Stimulated activated CD8-positive, alpha-beta memory T cell treated with anti-CD3 and anti-CD28 coated beads, Interleukin-4, amount 100 ng/mL, for 48 hours (primary cell): Measurements from ENCODE around the gene KRT16.
"Not testable (repeated sequence)": the region's sequence is repeated elsewhere in the genome, so short reads cannot be mapped to it uniquely, and the experiment has no call there.

Source experiments
- DNase-seq: peaks from one replicate; pipeline ENCODE4 v3.0.0-alpha.2; 2020

Gene KRT16

DNA sequence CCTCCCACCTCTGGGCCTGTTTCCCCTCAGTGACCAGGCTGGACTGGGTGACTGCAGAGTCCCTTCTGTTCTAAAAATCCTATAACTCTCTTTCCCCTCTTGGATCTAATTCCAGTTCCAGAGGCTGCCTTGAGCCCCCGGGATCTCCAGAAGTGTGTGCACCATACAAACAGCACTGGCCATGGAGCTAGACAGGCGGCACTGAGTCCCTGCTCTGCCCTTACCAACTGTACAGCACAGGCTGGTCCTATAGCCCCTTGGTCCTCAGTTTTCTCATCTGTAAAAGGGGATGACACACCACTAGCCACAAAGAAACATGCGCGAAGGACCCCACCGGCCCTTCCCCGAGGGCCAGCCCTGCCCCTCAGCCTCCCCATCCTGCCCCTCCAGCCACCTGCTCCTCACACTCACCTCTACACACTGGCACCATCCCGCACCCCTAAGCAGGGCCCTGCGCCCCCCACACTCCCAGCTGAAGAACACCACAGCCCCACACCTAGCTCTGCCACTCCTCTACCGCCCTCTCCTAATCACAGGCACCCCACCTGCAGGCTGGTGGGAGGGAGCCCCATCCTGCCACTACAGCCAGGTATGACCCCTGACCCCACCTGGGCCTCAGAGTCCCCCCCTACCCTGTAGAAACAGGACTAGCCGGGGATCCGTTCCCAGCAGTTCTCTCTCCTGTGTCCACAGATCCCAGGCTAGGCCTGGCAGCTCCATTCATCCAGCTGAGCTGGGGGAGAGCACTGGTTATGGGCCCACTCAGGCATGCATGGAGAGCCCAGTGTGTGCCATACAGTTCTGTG, 913 bp upstream of the KRT16 start:
- DNase-seq: no peak

GRCh38 chr17:41610965-41611640, 1.5 kb downstream of the KRT16 start:
- DNase-seq: no peak

DNA sequence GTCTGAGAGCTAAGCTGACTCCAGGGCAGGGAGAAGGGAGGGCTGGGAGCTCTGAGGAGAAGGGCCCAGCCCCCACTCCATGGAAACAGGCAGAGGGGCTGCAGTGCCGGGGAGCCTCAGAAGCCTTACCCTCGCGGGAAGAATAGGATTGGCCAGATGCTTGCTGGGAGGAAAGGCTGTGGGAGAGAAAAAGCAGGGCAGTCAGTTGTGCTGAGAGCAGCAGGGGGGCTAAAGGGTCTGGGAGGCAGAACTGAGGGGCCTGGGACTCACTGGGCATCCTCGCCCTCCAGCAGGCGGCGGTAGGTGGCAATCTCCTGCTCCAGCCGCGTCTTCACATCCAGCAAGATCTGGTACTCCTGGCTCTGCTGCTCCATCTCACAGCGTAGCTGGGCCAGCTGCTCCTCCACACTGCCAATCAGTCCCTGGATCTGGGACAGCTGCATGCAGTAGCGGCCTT, 2.5 kb downstream of the KRT16 start:
- not testable (repeated sequence) for DNase-seq

GRCh38 chr17:41606930-41607329, 5.6 kb downstream of the KRT16 start:
- DNase-seq: not testable (repeated sequence)

DNA sequence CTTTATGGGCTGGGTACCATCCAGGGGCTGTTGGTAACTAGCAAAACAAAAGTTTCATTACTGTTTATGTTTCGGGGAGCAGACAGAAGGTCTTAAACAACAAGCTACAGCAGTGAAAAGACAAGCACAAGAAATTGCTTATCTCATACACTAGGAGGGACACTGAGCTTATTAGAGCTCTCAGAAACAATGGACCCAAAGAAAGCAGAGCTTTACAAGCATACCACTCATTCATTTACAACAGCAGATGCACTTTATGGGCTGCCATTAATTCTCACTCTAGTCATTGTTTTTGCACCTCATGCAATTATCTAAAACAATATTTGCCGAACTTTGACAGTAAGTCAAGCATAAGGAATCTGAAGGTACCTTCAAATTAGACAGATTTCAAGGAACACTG, 10.0 kb downstream of the KRT16 start:
- no peak for DNase-seq

GRCh38 chr17:41600318-41600717, 12.2 kb downstream of the KRT16 start:
- DNase-seq: no peak

DNA sequence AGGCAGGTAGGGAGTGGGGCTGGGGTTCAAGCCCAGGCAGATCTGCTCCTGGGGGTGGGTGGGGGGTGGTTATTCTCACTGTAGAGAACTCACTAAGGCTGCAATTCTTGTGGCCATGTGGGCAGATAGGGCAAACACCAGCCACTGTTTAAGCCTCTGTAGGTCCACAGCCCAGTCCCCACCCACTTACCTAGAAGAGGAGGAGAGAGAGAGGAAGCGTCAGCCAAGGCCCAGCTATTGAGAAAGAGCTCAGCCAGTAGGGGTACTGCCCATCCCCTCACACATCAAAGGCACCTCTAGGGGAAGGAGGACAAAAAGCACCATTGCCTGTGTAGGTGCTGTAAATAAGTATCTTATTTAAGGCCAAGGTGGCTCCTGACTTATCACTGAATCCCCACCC, 12.9 kb downstream of the KRT16 start:
- no peak for DNase-seq

DNA sequence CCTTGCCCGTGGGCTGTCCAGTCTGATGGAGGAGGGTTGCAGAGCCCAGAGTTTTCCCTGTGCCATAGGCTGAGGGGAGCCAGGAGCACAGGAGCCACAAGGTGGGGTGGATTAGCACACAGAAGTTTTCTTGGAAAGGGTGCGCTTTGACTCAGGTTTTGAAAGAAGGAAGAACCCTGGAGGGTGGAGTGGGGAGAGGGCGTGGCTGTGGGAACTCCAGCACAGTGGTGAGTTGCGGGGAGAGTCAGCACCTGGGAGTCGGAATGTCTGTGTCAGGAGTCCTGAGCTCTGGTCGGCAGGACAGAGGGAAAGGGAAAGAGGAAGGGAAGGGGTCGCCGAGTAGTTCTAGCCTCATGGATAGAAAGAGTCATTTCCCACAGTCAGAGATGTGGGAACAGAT, 17.0 kb downstream of the KRT16 start:
- DNase-seq: no peak

GRCh38 chr17:41594363-41594915, 18.1 kb downstream of the KRT16 start:
- DNase-seq: no peak

GRCh38 chr17:41593306-41593981, 19.1 kb downstream of the KRT16 start:
- no peak for DNase-seq

DNA sequence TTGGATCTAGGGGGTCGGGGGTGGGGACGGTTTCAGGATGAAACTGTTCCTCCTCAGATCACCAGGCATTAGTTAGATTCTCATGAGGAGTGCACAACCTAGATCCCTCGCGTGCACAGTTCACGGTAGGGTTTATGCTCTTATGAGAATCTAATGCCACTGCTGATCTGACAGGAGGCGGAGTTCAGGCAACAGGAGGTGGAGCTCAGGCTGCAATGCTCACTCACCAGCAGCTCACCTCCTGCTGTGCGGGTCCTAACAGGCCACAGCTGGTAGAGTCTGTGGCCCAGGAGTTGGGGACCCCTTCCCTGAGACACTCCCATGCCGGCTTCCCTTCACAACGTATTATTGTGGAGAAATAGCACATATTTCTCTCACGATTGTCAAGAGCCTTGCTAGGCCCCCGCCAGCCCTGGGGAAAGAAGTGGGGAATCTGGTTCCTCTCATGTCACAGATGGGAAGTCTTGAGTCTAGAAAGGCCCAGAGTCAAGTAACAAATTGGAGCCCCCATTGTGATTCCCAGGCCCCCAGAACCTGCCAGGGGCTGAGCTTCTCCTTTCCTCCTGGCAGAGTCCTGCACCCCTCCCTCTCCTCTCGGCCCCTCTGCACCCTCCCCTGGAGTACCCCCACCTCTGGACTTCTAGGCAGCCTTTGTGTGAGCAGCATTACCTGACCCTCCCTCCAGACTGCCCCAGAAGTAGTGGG, 19.8 kb downstream of the KRT16 start:
- DNase-seq: no peak

DNA sequence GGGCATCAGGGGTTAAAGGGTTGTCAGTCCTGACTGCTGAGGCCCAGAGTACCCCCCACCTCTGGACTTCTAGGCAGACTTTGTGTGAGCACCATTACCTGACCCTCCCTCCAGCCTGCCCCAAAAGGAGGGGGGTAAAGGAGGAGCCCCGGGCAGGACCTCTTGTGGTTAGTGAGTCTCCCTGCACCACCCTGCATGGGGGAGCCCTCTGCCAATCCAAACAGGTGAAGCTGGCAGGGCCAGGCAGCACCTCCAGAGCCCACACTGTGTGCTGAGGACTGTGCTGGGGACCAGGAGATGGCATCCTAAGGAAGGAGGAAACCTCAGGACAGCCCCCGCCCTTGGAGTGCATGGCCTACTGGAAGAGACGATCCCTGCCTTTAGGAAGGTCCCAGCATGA, 23.3 kb downstream of the KRT16 start:
- DNase-seq: no peak

GRCh38 chr17:41588126-41588810, 24.3 kb downstream of the KRT16 start:
- no peak for DNase-seq

DNA sequence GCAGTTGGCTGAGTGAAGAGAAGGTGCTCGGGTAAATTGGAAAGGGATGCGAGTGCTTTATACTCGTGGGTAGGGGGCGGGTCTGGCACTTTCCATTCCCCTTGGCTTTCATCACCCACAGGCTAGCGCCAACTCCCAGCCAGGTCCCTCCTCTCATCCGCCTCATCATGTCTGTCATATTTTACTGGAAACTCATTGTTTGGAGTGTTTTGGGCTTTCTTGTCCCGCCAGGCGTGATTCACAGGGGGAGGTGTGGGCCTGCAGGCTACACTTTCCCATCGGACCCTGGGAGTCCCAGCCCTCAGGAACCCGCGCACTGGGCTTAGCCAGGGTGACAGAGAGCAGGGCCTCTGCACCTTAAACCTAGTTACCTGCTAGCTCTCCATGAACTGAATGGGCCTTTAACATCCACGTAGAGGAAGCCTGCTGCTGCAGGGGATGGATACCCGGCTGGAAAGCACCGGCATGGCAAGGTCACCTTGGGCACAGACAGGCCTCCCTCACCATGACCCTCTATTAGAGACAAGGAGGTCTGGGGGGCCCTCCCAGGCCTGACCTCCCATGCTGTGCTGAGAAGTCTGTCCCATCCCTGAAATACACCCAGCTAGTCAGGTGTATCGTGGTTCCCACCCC, 25.6 kb downstream of the KRT16 start, which contains the start of gene KRT14:
KRT14 (minus strand) TSS at position 33 of the 633 bp plus-strand sequence. CDS start 61 bp downstream, outside the sequence.
- no peak for DNase-seq

DNA sequence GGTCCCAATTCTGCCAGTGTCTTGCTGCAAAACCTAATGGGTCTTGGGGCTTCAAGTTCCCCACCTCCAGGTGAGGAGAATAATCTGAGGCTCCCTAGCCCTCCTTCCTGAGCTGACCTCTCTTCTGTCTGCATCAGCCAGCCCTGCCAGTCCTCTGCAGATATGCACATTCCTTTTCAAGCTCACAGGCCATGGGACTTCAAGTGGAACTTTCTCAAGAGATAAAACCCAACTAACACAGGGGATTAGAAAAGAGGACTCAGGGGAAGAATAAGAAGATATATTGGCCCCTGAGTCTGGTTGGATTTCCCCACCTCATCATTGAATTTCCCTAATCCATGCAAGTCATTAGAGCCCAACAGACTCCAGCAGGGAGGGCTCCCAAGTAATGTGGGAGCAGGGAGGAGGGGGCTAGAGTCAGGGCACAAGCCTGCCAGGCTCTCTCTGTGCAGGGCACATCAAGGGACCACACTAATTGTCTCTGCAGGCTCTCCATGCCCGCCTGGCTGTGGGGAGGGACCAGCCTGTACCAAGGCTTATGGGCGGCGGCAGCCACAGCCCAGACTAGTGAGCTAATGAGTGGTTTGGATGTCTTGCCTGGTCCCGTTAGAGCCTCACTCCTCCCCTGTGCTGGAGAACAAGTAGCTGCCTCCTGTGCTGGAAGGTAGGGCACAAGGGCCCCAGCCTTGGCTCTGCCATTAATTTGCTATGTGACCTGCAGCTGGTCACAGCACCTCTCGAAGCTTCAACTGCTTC, 27.1 kb downstream of the KRT16 start:
- no peak for DNase-seq

DNA sequence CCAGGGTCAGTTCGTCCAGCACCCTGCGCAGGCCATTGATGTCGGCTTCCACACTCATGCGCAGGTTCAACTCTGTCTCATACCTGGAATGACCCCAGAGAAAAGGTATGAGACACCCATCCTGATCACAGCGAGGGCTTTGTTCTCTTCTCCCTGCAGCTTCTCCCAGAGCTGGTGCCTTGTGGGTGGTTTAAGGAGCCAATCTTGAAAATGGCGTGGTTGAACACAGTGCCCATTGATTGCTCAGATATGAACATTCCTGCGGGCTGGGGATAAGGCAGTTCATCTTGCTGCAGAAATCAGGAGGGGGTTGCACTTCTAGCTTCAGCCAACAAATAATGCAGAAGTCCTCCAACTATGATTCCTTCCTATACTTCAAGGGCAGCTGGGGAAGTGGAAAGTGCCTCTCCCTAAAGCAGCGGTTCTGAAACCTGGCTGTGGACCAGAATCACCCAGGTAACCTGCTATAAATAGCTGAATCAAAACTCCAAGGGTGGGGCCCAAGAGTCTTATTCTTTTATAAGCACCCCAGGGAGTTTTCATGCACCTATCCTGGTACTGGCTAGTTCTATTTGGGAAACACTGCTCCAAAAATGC, 28.1 kb downstream of the KRT16 start:
- DNase-seq: not testable (repeated sequence)

DNA sequence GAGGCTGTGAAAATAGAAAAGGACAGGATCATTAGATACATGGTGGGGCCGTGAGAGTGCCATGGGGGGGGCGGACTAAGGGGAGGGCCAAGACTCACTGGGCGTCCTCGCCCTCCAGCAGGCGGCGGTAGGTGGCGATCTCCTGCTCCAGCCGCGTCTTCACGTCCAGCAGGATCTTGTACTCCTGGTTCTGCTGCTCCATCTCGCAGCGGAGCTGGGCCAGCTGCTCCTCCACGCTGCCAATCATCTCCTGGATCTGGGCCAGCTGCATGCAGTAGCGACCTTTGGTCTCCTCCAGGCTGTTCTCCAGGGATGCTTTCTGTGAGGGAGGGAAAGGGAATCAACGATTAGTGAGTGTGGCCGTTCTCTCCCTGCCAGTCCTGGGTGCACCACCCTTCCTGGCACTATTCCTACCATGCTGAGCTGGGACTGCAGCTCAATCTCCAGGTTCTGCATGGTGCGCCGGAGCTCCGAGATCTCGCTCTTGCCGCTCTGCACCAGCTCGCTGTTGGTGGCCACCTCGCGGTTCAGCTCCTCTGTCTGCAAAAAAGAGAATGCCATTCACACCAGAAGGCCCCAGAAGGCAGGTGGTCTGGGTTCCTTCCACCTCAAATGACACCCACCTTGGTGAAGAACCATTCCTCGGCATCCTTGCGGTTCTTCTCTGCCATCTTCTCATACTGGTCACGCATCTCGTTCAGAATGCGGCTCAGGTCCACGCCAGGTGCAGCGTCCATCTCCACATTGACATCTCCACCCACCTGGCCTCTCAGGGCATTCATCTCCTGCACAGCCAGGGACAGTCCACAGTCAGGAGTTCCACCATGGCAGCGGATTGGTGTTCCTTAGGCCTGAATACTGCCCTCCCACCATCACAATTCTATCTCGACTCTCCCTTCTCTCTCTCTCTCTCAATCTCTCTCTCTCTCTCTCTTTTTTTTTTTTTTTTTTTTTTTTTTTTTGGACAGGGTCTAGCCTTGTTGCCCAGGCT, 29.1 kb downstream of the KRT16 start:
- no peak for DNase-seq

DNA sequence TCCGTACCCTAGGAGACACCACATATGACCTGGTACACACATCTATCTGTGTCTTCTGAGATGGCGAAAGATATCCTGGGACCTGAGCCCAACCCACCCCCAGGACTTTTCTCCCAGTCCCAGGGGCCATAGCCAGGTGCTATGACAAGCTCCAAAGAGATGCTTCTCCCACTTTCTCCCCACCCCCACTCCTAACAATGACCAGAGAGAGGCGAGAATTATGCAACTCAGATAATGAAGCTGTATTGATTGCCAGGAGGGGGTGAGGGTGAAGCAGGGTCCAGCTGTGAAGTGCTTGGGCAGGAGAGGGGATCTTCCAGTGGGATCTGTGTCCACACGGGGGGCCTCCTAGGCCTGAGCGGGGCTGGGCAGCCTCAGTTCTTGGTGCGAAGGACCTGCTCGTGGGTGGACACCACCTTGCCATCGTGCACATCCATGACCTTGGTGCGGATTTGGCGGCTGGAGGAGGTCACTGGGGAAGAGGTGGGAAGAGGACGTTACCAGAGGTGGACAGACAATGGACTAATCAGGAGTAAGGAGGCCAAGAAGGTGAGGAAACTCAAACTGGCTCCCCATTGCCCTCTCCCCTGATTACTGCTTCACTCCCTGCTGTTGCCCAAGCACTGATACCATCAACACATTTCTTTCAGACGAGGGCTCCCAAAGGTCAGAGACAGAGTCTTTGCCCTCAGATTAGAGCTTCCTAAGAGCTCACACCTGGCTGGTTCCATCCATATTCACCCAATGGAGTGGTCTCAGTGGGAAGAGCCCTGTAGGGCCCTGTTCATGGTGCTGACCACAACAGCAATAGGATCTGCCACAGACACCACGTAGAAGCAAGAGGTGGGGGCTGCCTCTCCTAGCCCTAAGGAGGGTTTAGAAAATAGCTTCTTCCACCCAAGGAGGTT, 30.3 kb downstream of the KRT16 start:
- not testable (repeated sequence) for DNase-seq
